GM12878 (cell line): ENCODE measurements around the gene USH2A. TPM values are rescaled to one million over a fixed set of nuclear protein-coding genes. Genes with fewer than 3 reads are reported as not detected.
"Not testable (repeated sequence)": the region's sequence is repeated elsewhere in the genome, so short reads cannot be mapped to it uniquely, and the experiment has no call there.

Experiments
- ATAC-seq: fragments of 200-7000 bp; cut with Tn5 transposase; 3 replicates; pipeline ENCODE4 v1.9.1; 2020; ENCODE audit warnings: mild to moderate bottlenecking, moderate library complexity
- BruUV-seq: library from RNA; stranded (reverse); fragments of 400-500 nt; replicated peaks from 2 replicates; lab custom pipeline; 2021; lab: Mats Ljungman, UMichigan
- CTCF ChIA-PET: fragments of 300-600 bp; sonication (Branson Sonifier 250); formaldehyde crosslinking; extraction: SDS; loops from one replicate; lab custom pipeline; 2021; ENCODE audit warnings: inconsistent platforms; lab: Yijun Ruan, JAX
- POLR2A ChIA-PET: fragments of 350-600 bp; formaldehyde crosslinking; extraction: SDS; loops from one replicate; lab custom pipeline; 2021; ENCODE audit warnings: inconsistent platforms; lab: Charles Lee
- RAD21 ChIA-PET: fragments of 300-600 bp; sonication (Branson Sonifier 250); formaldehyde crosslinking; loops from one replicate; lab custom pipeline; 2023; ENCODE audit warnings: antibody characterized with exemption; ENCODE audit not compliant: unreplicated experiment; lab: Charles Lee
- SMC1A ChIA-PET: fragments of 300-600 bp; sonication (Branson Sonifier 250); formaldehyde crosslinking; loops from one replicate; lab custom pipeline; 2023; ENCODE audit not compliant: unreplicated experiment, uncharacterized antibody; lab: Charles Lee
- DNase-seq: peaks from one replicate; pipeline ENCODE4 v3.0.0-alpha.2; 2011; ENCODE audit warnings: low read depth, low spot score
- FAIRE-seq: peaks from 3 replicates; lab custom pipeline; 2011; peaks lifted over from hg19 to GRCh38; lab: Jason Lieb, UNC
- H2AFZ ChIP-seq: 2 replicates; pipeline ENCODE4 v1.6.0; 2011; ENCODE audit warnings: low read depth, low read length, control low read depth; ENCODE audit not compliant: control insufficient read depth
- H3K27ac ChIP-seq: 2 replicates; pipeline ENCODE4 v1.5.1; 2011; ENCODE audit warnings: control low read depth; ENCODE audit not compliant: control insufficient read depth, insufficient read depth
- H3K27me3 ChIP-seq, 2 experiments: replicated peaks in 1 of 2; 2 replicates each; pipeline versions ENCODE4 v1.6.0 to v1.6.1; 2011; ENCODE audit warnings: low read length in 1 of 2; ENCODE audit not compliant: control insufficient read depth in 2 of 2, insufficient read depth in 2 of 2
- H3K36me3 ChIP-seq, 2 experiments: 2 replicates each; pipeline ENCODE4 v1.5.1; 2011; ENCODE audit warnings: low read length in 1 of 2; ENCODE audit not compliant: control insufficient read depth in 2 of 2, insufficient read depth in 2 of 2
- H3K4me1 ChIP-seq: 2 replicates; pipeline ENCODE4 v1.6.1; 2011; ENCODE audit warnings: mild to moderate bottlenecking, low read length, moderate library complexity, mixed read lengths; ENCODE audit not compliant: control insufficient read depth, insufficient read depth
- H3K4me2 ChIP-seq: 2 replicates; pipeline ENCODE4 v1.6.0; 2011; ENCODE audit warnings: control low read depth; ENCODE audit not compliant: control insufficient read depth, insufficient read depth
- H3K4me3 ChIP-seq: fragments of 200-600 bp; sonication (generic); 2 replicates; pipeline ENCODE4 v1.5.1; 2016
- H3K79me2 ChIP-seq: 2 replicates; pipeline ENCODE4 v1.6.0; 2011; ENCODE audit warnings: low read length; ENCODE audit not compliant: control insufficient read depth, insufficient read depth
- H3K9ac ChIP-seq: 2 replicates; pipeline ENCODE4 v1.8.0; 2011; ENCODE audit warnings: low read length, control low read depth, mixed read lengths; ENCODE audit not compliant: control insufficient read depth, insufficient read depth
- H3K9me3 ChIP-seq: replicated peaks from 3 replicates; pipeline ENCODE4 v1.5.1; 2011; ENCODE audit warnings: mild to moderate bottlenecking, low read length; ENCODE audit not compliant: control insufficient read depth, insufficient read depth
- H4K20me1 ChIP-seq: 2 replicates; pipeline ENCODE4 v1.6.0; 2011; ENCODE audit not compliant: control insufficient read depth, insufficient read depth
- JUNB ChIP-seq: IDR thresholded peaks from 2 replicates; pipeline ENCODE4 v1.6.1; 2016; ENCODE audit warnings: antibody characterized with exemption, mild to moderate bottlenecking
- ZBED1 ChIP-seq: IDR thresholded peaks from 2 replicates; pipeline ENCODE4 v1.6.1; 2016; ENCODE audit warnings: borderline replicate concordance
- WGBS: methylation state at CpG from one replicate; pipeline ENCODE4 v1.1.6; 2016; ENCODE audit warnings: low lambda C conversion rate; ENCODE audit not compliant: insufficient replicate concordance, insufficient coverage; ENCODE audit errors: missing lambda C conversion rate; 5-methylcytosine and 5-hydroxymethylcytosine counted together
- in situ Hi-C: fragments of 300-500 bp; cut with MboI; formaldehyde crosslinking; loops from 9 replicates; pipeline ENCODE4 v1.14.3; 2018; ENCODE audit warnings: mixed read lengths
- intact Hi-C: fragments of 100-400 bp; cut with micrococcal nuclease; formaldehyde crosslinking; loops from one replicate; pipeline ENCODE4 v1.14.2; 2022; ENCODE audit not compliant: unreplicated experiment
- polyA plus RNA-seq, 11 experiments: library from polyadenylated mRNA; depleted of rRNA in 4 of 11; unstranded in 6 of 11; stranded (reverse) in 5 of 11; fragments of >200 nt; fragmentation: Nextera tagmentation in 4 of 11; fragmentation: Illumina TruSeq in 1 of 11; extraction: Ambion mirVana in 4 of 11; extraction: Trizol in 1 of 11; gene quantifications; 1 replicate in 1 of 11; 2 replicates in 10 of 11; pipeline versions ENCODE4 v1.2.1 to v1.2.3, GENCODE V29; 2011 to 2016; ENCODE audit warnings: inconsistent platforms in 2 of 11, missing spikeins in 2 of 11, low read depth in 1 of 11
- total RNA-seq, 4 experiments: library from RNA; depleted of rRNA in 3 of 4; stranded (reverse); fragments of >200 nt in 3 of 4; fragmentation: Illumina TruSeq in 1 of 4; extraction: Trizol in 1 of 4; gene quantifications; 2 replicates each; pipeline versions ENCODE4 v1.2.1 to v1.2.3, GENCODE V29; 2013 to 2021

USH2A gene
- total and polyA plus RNA-seq, 10 of the 15 experiments (the other 5 are each of a cell fraction or from before 2014, with no cell fraction given): under 0.01 to 0.20 (median 0.01) TPM; not detected in 2

DNA sequence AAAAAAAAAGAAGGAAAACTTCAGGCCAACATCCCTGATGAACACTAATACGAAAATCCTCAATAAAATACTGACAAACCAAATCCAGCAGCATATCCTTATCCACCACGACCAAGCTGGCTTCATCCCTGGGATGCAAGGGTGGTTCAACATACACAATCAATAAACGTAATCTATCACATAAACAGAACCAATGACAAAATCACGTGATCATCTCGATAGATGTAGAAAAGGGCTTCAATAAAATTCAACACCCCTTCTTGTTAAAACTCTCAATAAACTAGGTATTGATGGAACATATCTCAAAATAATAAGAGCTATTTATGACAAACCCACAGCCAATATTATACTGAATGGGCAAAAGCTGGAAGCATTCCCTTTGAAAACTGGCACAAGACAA, 82.7 kb downstream of the USH2A start:
- H3K27ac ChIP-seq, in situ Hi-C loops, H4K20me1 ChIP-seq, RAD21 ChIA-PET, POLR2A ChIA-PET, intact Hi-C loops, H2AFZ ChIP-seq, FAIRE-seq, H3K9me3 ChIP-seq, H3K4me3 ChIP-seq, H3K27me3 ChIP-seq, H3K79me2 ChIP-seq, CTCF ChIA-PET, SMC1A ChIA-PET, BruUV-seq, DNase-seq, H3K36me3 ChIP-seq, ATAC-seq, H3K4me1 ChIP-seq, H3K4me2 ChIP-seq, H3K9ac ChIP-seq: not testable (repeated sequence)
- 2% methylated on average over 5 of the region's 5 CpGs for WGBS

DNA sequence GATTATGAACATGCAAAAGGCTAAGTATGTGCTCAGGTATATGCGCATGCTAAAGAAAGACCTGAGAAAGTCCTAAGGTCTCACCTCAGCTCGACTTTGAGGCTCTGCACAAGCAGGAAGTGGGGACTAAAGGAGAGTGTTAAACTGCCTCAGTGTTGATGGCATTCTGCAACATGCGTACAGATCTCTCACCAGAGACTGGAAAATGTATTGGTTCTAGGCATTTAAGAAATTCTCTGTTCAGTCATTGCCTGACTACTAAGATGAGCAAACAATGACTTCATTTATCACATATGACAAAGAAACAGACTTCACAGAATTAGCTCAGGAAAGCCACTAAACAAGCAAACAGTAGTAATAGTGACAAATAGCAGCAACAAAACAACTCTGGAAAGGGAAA, 90.8 kb downstream of the USH2A start:
- Histone ChIP-seq H3K79me2 (no peaks in the 10 kb centered on the region), H3K36me3 (no peaks in the 10 kb centered on the region), H3K9ac (no peak overlapping the region), H3K9me3 (no peaks in the 10 kb centered on the region), H3K4me3 (no peak overlapping the region), H3K4me1 (no peaks in the 10 kb centered on the region), H3K27me3 (no peaks in the 10 kb centered on the region), H3K4me2 (no peak overlapping the region), H2AFZ (no peak overlapping the region), H3K27ac (no peak overlapping the region), H4K20me1 (no peaks in the 10 kb centered on the region)
- WGBS: 27% methylated on average over 3 of the region's 3 CpGs
- FAIRE-seq (no peak), DNase-seq (no peak), ATAC-seq (peak; percentile 66)
- intact Hi-C loops: no loop called here
- CTCF ChIA-PET: no interaction called here
- TF ChIP-seq JUNB (peak; percentile 47), ZBED1 (no peak)
- SMC1A ChIA-PET: interaction anchor here (0.5 to 1.1 kb wide), 2 partner anchors 31 to 356 kb away, joined by 3 read pairs; no protein-coding TSS in a partner anchor
- RAD21 ChIA-PET: no interaction called here
- BruUV-seq: no TSS peak
- POLR2A ChIA-PET: no interaction called here
- in situ Hi-C loops: no loop called here
